Fibroblast of the aortic adventitia (primary cell): ENCODE results near the gene GALNT2. TPM values are rescaled to one million over a fixed set of nuclear protein-coding genes. Genes with fewer than 3 reads are reported as not detected.

ENCODE experiments used
- DNase-seq: peaks from one replicate; pipeline ENCODE4 v3.0.0-alpha.2; 2010; ENCODE audit warnings: low read depth
- H3K4me3 ChIP-seq: 2 replicates; pipeline ENCODE4 v1.5.1; 2011; ENCODE audit warnings: low read depth, mild to moderate bottlenecking, control low read depth, low read length, moderate library complexity
- CTCF ChIP-seq: IDR thresholded peaks from 2 replicates; pipeline ENCODE4 v1.5.1; 2011; ENCODE audit warnings: mild to moderate bottlenecking, low read length, control low read depth, inconsistent platforms; ENCODE audit not compliant: insufficient read depth
- total RNA-seq: library from RNA; depleted of rRNA; stranded (reverse); fragments of >200 nt; gene quantifications from 2 replicates; pipeline ENCODE4 v1.2.3, GENCODE V29; 2012; ENCODE audit warnings: low replicate concordance

The GALNT2 gene
- total RNA-seq, 1 donor = 68.1 TPM

GRCh38 chr1:230166366-230167132 lies 99.5 kb downstream of the GALNT2 start:
- DNase-seq = no peak
- TF ChIP-seq CTCF = no peak
- H3K4me3 ChIP-seq = no peak overlapping the region

GRCh38 chr1:230167419-230167852 lies 100.4 kb downstream of the GALNT2 start:
- peak; percentile 66 for TF ChIP-seq CTCF
- DNase-seq = peak; percentile 45
- no peak overlapping the region for H3K4me3 ChIP-seq

GRCh38 chr1:230169454-230170152 lies 102.6 kb downstream of the GALNT2 start:
- peak; percentile 44 for DNase-seq
- no peak for TF ChIP-seq CTCF
- H3K4me3 ChIP-seq = peak overlapping the region; percentile 32

GRCh38 chr1:230170153-230170547 lies 103.1 kb downstream of the GALNT2 start:
- no peak overlapping the region for H3K4me3 ChIP-seq
- TF ChIP-seq CTCF = no peak
- DNase-seq = no peak

- no peak for TF ChIP-seq CTCF
- no peak for DNase-seq
- H3K4me3 ChIP-seq = no peak overlapping the region
Observed at GRCh38 chr1:230170622-230171021, 103.6 kb downstream of the GALNT2 start.

GRCh38 chr1:230171356-230172015 lies 104.4 kb downstream of the GALNT2 start:
- peak; percentile 69 for DNase-seq
- no peak for TF ChIP-seq CTCF
- H3K4me3 ChIP-seq = no peak overlapping the region
